HepG2 (cell line): ENCODE data around the gene PPIP5K1.

Source experiments
- CHD2 ChIP-seq: IDR thresholded peaks from 2 replicates; pipeline ENCODE4 v1.6.1; 2011; ENCODE audit warnings: low read depth, low read length, improper control_type of control experiment
- CTCF ChIP-seq: sonication (generic); formaldehyde crosslinking; IDR thresholded peaks from 2 replicates; pipeline ENCODE4 v1.5.0; 2020; ENCODE audit warnings: mild to moderate bottlenecking, missing genetic modification reagents, moderate library complexity
- DPF2 ChIP-seq: sonication (generic); formaldehyde crosslinking; IDR thresholded peaks from 2 replicates; pipeline ENCODE4 v1.4.0; 2020; ENCODE audit warnings: mild to moderate bottlenecking, low read depth, missing genetic modification reagents, borderline replicate concordance
- FOSL2 ChIP-seq: sonication (generic); formaldehyde crosslinking; IDR thresholded peaks from 2 replicates; pipeline ENCODE4 v1.4.0; 2020; ENCODE audit warnings: missing genetic modification reagents
- KLF6 ChIP-seq: IDR thresholded peaks from 2 replicates; pipeline ENCODE4 v1.8.0; 2016; ENCODE audit warnings: missing biosample characterization, missing genetic modification reagents
- MEIS2 ChIP-seq: sonication (generic); formaldehyde crosslinking; IDR thresholded peaks from 2 replicates; pipeline ENCODE4 v1.9.0; 2021; ENCODE audit warnings: mild to moderate bottlenecking, missing genetic modification reagents
- PRDM15 ChIP-seq: sonication (generic); formaldehyde crosslinking; IDR thresholded peaks from 2 replicates; pipeline ENCODE4 v1.4.0; 2020; ENCODE audit warnings: missing genetic modification reagents
- TF ChIP-seq, protein P1 (sequence below), 2 experiments: fragments of 450-650 bp in 1 of 2; sonication (generic) in 1 of 2; formaldehyde crosslinking; IDR thresholded peaks; 2 replicates each; pipeline versions ENCODE4 v1.5.0 to v1.8.0; 2020 to 2022; ENCODE audit warnings: mild to moderate bottlenecking in 1 of 2, missing genetic modification reagents in 1 of 2
- TF ChIP-seq, protein P2 (sequence below): sonication (generic); formaldehyde crosslinking; IDR thresholded peaks from 2 replicates; pipeline ENCODE4 v1.4.0; 2020; ENCODE audit warnings: missing genetic modification reagents

DNA sequence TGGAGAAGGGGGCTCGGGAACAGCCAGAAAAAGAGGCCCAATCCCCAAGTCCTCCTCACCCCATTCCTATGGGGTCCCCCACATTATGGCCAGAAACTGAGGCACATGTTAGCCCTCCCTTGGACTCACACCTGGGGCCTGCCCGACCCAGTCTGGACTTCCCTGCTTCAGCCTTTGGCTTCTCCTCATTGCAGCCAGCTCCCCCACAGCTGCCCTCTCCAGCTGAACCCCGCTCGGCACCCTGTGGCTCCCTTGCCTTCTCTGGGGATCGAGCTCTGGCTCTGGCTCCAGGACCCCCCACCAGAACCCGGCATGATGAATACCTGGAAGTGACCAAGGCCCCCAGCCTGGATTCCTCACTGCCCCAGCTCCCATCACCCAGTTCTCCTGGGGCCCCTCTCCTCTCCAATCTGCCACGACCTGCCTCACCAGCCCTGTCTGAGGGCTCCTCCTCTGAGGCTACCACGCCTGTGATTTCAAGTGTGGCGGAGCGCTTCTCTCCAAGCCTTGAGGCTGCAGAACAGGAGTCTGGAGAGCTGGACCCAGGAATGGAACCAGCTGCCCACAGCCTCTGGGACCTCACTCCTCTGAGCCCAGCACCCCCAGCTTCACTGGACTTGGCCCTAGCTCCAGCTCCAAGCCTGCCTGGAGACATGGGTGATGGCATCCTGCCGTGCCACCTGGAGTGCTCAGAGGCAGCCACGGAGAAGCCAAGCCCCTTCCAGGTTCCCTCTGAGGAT lies 62.0 kb downstream of the PPIP5K1 start:
- TF ChIP-seq FOSL2 (CRISPR knock-in tag) (no peak), CHD2 (no peak), PRDM15 (CRISPR knock-in tag) (no peak), DPF2 (CRISPR knock-in tag) (no peak), KLF6 (CRISPR knock-in tag) (no peak), MEIS2 (CRISPR knock-in tag) (no peak), CTCF (CRISPR knock-in tag) (no peak)
- TF ChIP-seq, protein P1, sequence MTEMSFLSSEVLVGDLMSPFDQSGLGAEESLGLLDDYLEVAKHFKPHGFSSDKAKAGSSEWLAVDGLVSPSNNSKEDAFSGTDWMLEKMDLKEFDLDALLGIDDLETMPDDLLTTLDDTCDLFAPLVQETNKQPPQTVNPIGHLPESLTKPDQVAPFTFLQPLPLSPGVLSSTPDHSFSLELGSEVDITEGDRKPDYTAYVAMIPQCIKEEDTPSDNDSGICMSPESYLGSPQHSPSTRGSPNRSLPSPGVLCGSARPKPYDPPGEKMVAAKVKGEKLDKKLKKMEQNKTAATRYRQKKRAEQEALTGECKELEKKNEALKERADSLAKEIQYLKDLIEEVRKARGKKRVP (CRISPR knock-in tag; IDR thresholded peaks at IDR 0.05): no peak
- TF ChIP-seq, protein P2, sequence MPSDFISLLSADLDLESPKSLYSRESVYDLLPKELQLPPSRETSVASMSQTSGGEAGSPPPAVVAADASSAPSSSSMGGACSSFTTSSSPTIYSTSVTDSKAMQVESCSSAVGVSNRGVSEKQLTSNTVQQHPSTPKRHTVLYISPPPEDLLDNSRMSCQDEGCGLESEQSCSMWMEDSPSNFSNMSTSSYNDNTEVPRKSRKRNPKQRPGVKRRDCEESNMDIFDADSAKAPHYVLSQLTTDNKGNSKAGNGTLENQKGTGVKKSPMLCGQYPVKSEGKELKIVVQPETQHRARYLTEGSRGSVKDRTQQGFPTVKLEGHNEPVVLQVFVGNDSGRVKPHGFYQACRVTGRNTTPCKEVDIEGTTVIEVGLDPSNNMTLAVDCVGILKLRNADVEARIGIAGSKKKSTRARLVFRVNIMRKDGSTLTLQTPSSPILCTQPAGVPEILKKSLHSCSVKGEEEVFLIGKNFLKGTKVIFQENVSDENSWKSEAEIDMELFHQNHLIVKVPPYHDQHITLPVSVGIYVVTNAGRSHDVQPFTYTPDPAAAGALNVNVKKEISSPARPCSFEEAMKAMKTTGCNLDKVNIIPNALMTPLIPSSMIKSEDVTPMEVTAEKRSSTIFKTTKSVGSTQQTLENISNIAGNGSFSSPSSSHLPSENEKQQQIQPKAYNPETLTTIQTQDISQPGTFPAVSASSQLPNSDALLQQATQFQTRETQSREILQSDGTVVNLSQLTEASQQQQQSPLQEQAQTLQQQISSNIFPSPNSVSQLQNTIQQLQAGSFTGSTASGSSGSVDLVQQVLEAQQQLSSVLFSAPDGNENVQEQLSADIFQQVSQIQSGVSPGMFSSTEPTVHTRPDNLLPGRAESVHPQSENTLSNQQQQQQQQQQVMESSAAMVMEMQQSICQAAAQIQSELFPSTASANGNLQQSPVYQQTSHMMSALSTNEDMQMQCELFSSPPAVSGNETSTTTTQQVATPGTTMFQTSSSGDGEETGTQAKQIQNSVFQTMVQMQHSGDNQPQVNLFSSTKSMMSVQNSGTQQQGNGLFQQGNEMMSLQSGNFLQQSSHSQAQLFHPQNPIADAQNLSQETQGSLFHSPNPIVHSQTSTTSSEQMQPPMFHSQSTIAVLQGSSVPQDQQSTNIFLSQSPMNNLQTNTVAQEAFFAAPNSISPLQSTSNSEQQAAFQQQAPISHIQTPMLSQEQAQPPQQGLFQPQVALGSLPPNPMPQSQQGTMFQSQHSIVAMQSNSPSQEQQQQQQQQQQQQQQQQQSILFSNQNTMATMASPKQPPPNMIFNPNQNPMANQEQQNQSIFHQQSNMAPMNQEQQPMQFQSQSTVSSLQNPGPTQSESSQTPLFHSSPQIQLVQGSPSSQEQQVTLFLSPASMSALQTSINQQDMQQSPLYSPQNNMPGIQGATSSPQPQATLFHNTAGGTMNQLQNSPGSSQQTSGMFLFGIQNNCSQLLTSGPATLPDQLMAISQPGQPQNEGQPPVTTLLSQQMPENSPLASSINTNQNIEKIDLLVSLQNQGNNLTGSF: no peak
